PFSK-1 (cell line): ENCODE measurements around the gene CASZ1.

Experiments used
- POLR2AphosphoS5 ChIP-seq: IDR thresholded peaks from 2 replicates; pipeline ENCODE4 v1.6.1; 2012; ENCODE audit warnings: low read depth, mild to moderate bottlenecking, control low read depth, low read length, moderate library complexity
- REST ChIP-seq, 2 experiments: IDR thresholded peaks; 2 replicates each; pipeline versions ENCODE4 v1.6.1 to v1.8.0; 2011 to 2012; ENCODE audit warnings: low read depth in 2 of 2, low read length in 2 of 2, control low read depth in 1 of 2, inconsistent platforms in 1 of 2, mild to moderate bottlenecking in 1 of 2, moderate library complexity in 1 of 2; ENCODE audit not compliant: insufficient read depth in 1 of 2
- TAF1 ChIP-seq: IDR thresholded peaks from 2 replicates; pipeline ENCODE4 v1.6.1; 2012; ENCODE audit warnings: low read length, control low read depth, borderline replicate concordance; ENCODE audit not compliant: insufficient read depth

- TF ChIP-seq POLR2AphosphoS5, result no peak
- no peak for TF ChIP-seq REST (IDR thresholded peaks at IDR 0.05; ENCODE audit: insufficient read depth in 1 of 2, low read depth in 2 of 2, low read length in 2 of 2)
- TF ChIP-seq TAF1, result no peak
Measured at GRCh38 chr1:10705953-10706352, 90.5 kb downstream of the CASZ1 start.
